GM12891 (cell line): ENCODE results near the gene SQOR.

Source experiments
- POLR2A ChIP-seq: IDR thresholded peaks from 2 replicates; pipeline ENCODE4 v1.6.1; 2011; ENCODE audit warnings: low read depth, low read length, control low read depth
- POLR2AphosphoS5 ChIP-seq: IDR thresholded peaks from 2 replicates; pipeline ENCODE4 v1.6.1; 2011; ENCODE audit warnings: low read depth, low read length, control low read depth

DNA sequence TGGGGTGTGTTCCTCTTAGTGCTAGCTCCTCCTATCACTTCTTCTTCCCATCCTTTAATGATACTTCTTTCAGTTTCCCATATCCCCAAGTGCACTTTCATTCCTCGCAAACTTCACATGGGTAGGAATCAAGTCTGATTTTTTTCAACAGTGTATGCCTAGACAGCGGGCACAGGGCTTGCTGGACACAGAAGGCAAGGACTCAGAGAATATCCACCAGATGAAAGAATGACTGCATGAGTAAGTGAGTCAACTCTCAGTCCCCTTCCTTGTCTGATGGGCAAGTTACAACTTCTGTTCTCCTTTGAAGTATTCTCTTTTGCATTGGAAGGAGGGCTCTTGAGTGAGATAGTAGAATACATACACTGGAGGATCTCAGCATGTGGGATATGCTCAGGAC lies 3.1 kb upstream of the SQOR start:
- TF ChIP-seq POLR2AphosphoS5 (no peak), POLR2A (no peak)
